IPS-15b (cell line): ENCODE results near the gene ITPRIPL1.
A peak's percentile ranks its signal among the peaks of the same experiment; 100 is the strongest.

ENCODE experiments used
- H3K27me3 ChIP-seq: one replicate; pipeline ENCODE4 v1.6.1; 2013; ENCODE audit warnings: low read length; ENCODE audit not compliant: control insufficient read depth, insufficient read depth
- H3K36me3 ChIP-seq: one replicate; pipeline ENCODE4 v1.6.1; 2013; ENCODE audit warnings: low read length; ENCODE audit not compliant: control insufficient read depth, insufficient read depth
- H3K4me1 ChIP-seq: one replicate; pipeline ENCODE4 v1.6.1; 2013; ENCODE audit warnings: mild to moderate bottlenecking, low read length; ENCODE audit not compliant: control insufficient read depth, insufficient read depth
- H3K4me3 ChIP-seq: one replicate; pipeline ENCODE4 v1.5.1; 2013; ENCODE audit warnings: low read depth, low read length
- H3K9ac ChIP-seq: one replicate; pipeline ENCODE4 v1.6.1; 2013; ENCODE audit warnings: low read depth, mild to moderate bottlenecking, low read length
- H3K9me3 ChIP-seq: one replicate; pipeline ENCODE4 v1.6.1; 2013; ENCODE audit warnings: mild to moderate bottlenecking, low read length; ENCODE audit not compliant: control insufficient read depth, insufficient read depth

ITPRIPL1 gene

GRCh38 chr2:96326564-96326963, 1.4 kb downstream of the ITPRIPL1 start:
- Histone ChIP-seq H3K27me3 (peaks cover 43% of the 10 kb centered on the region), H3K36me3 (peaks cover 3% of the 10 kb centered on the region), H3K9ac (no peak overlapping the region), H3K4me3 (no peak overlapping the region), H3K4me1 (peaks cover 2% of the 10 kb centered on the region), H3K9me3 (no peaks in the 10 kb centered on the region)

GRCh38 chr2:96326990-96327820, 2.1 kb downstream of the ITPRIPL1 start:
- Histone ChIP-seq H3K4me3 (no peak overlapping the region), H3K9ac (no peak overlapping the region), H3K4me1 (peaks cover 2% of the 10 kb centered on the region), H3K27me3 (peaks cover 39% of the 10 kb centered on the region), H3K36me3 (peaks cover 3% of the 10 kb centered on the region), H3K9me3 (no peaks in the 10 kb centered on the region)

- Histone ChIP-seq H3K9me3 (no peaks in the 10 kb centered on the region), H3K4me3 (no peak overlapping the region), H3K27me3 (peaks cover 18% of the 10 kb centered on the region), H3K36me3 (peaks cover 3% of the 10 kb centered on the region), H3K9ac (no peak overlapping the region), H3K4me1 (peaks cover 2% of the 10 kb centered on the region)
Measured at GRCh38 chr2:96329456-96329855, 4.3 kb downstream of the ITPRIPL1 start.

GRCh38 chr2:96329874-96330273, 4.8 kb downstream of the ITPRIPL1 start:
- H3K36me3 ChIP-seq: peaks cover 3% of the 10 kb centered on the region
- no peaks in the 10 kb centered on the region for H3K9me3 ChIP-seq
- H3K4me3 ChIP-seq: no peak overlapping the region
- peaks cover 13% of the 10 kb centered on the region for H3K27me3 ChIP-seq
- H3K9ac ChIP-seq: no peak overlapping the region
- no peaks in the 10 kb centered on the region for H3K4me1 ChIP-seq

- peaks cover 3% of the 10 kb centered on the region for H3K36me3 ChIP-seq
- H3K27me3 ChIP-seq: peaks cover 12% of the 10 kb centered on the region
- H3K4me1 ChIP-seq: no peaks in the 10 kb centered on the region
Measured at GRCh38 chr2:96330407-96330806, 5.3 kb downstream of the ITPRIPL1 start.

GRCh38 chr2:96333708-96334107, 8.6 kb downstream of the ITPRIPL1 start:
- Histone ChIP-seq H3K4me3 (no peak overlapping the region), H3K9me3 (no peaks in the 10 kb centered on the region), H3K27me3 (no peaks in the 10 kb centered on the region), H3K4me1 (no peaks in the 10 kb centered on the region), H3K9ac (no peak overlapping the region), H3K36me3 (no peaks in the 10 kb centered on the region)

More at GRCh38 chr2:96330407-96330806, 5.3 kb downstream of the ITPRIPL1 start:
- H3K9me3 ChIP-seq: no peaks in the 10 kb centered on the region
- H3K4me3 ChIP-seq: no peak overlapping the region
- H3K9ac ChIP-seq: no peak overlapping the region

GRCh38 chr2:96336104-96336775, 11.1 kb downstream of the ITPRIPL1 start:
- Histone ChIP-seq H3K27me3 (no peaks in the 10 kb centered on the region), H3K4me1 (no peaks in the 10 kb centered on the region), H3K9ac (peak overlapping the region; percentile 48)

GRCh38 chr2:96336873-96337272, 11.8 kb downstream of the ITPRIPL1 start:
- Histone ChIP-seq H3K4me1 (no peaks in the 10 kb centered on the region), H3K27me3 (no peaks in the 10 kb centered on the region), H3K36me3 (peaks cover 3% of the 10 kb centered on the region), H3K9ac (no peak overlapping the region), H3K9me3 (no peaks in the 10 kb centered on the region), H3K4me3 (peak overlapping the region; percentile 69)

More at GRCh38 chr2:96336104-96336775, 11.1 kb downstream of the ITPRIPL1 start:
- Histone ChIP-seq H3K36me3 (no peaks in the 10 kb centered on the region), H3K4me3 (peak overlapping the region; percentile 69), H3K9me3 (no peaks in the 10 kb centered on the region)

GRCh38 chr2:96340493-96341414, 15.6 kb downstream of the ITPRIPL1 start:
- peaks cover 29% of the 10 kb centered on the region for H3K36me3 ChIP-seq

GRCh38 chr2:96341641-96342040, 16.5 kb downstream of the ITPRIPL1 start:
- H3K9ac ChIP-seq: no peak overlapping the region
- no peaks in the 10 kb centered on the region for H3K27me3 ChIP-seq
- no peak overlapping the region for H3K4me3 ChIP-seq
- no peaks in the 10 kb centered on the region for H3K9me3 ChIP-seq
- peaks cover 36% of the 10 kb centered on the region for H3K36me3 ChIP-seq
- H3K4me1 ChIP-seq: no peaks in the 10 kb centered on the region

More at GRCh38 chr2:96340493-96341414, 15.6 kb downstream of the ITPRIPL1 start:
- Histone ChIP-seq H3K4me3 (no peak overlapping the region), H3K9ac (no peak overlapping the region), H3K27me3 (no peaks in the 10 kb centered on the region), H3K9me3 (no peaks in the 10 kb centered on the region), H3K4me1 (no peaks in the 10 kb centered on the region)

- no peak overlapping the region for H3K9ac ChIP-seq
- no peaks in the 10 kb centered on the region for H3K27me3 ChIP-seq
- no peak overlapping the region for H3K4me3 ChIP-seq
- H3K9me3 ChIP-seq: no peaks in the 10 kb centered on the region
- peaks cover 36% of the 10 kb centered on the region for H3K36me3 ChIP-seq
- no peaks in the 10 kb centered on the region for H3K4me1 ChIP-seq
Measured at GRCh38 chr2:96342085-96342484, 17.0 kb downstream of the ITPRIPL1 start.
